Neural progenitor cell (in vitro differentiated cells): ENCODE data around the gene ADCY4. TPM values are rescaled to one million over a fixed set of nuclear protein-coding genes. Genes with fewer than 3 reads are reported as not detected.

Experiments used
- DNase-seq: peaks from one replicate; pipeline ENCODE4 v3.0.0-alpha.2; 2016; ENCODE audit warnings: low spot score
- H2AFZ ChIP-seq: fragments of 200-600 bp; sonication (generic); replicated peaks from 2 replicates; pipeline ENCODE4 v1.6.1; 2016; ENCODE audit warnings: antibody characterized with exemption
- H3F3A ChIP-seq: fragments of 200-600 bp; sonication (generic); 2 replicates; pipeline ENCODE4 v1.6.1; 2016; ENCODE audit warnings: antibody characterized with exemption, low read depth
- H3K27ac ChIP-seq: fragments of 200-600 bp; sonication (generic); 2 replicates; pipeline ENCODE4 v1.5.1; 2016; ENCODE audit warnings: mild to moderate bottlenecking
- H3K27me3 ChIP-seq: fragments of 200-600 bp; sonication (generic); 2 replicates; pipeline ENCODE4 v1.6.1; 2016; ENCODE audit warnings: mild to moderate bottlenecking, moderate library complexity
- H3K36me3 ChIP-seq: fragments of 200-600 bp; sonication (generic); 2 replicates; pipeline ENCODE4 v1.5.1; 2016
- H3K4me1 ChIP-seq: fragments of 200-600 bp; sonication (generic); 2 replicates; pipeline ENCODE4 v1.6.1; 2016; ENCODE audit warnings: mixed run types
- H3K4me2 ChIP-seq: fragments of 200-600 bp; sonication (generic); 2 replicates; pipeline ENCODE4 v1.6.1; 2016
- H3K4me3 ChIP-seq: fragments of 200-600 bp; sonication (generic); 2 replicates; pipeline ENCODE4 v1.5.1; 2016
- H3K79me2 ChIP-seq: fragments of 200-600 bp; sonication (generic); 2 replicates; pipeline ENCODE4 v1.6.1; 2016; ENCODE audit warnings: low read depth
- H3K9ac ChIP-seq: fragments of 200-600 bp; sonication (generic); 2 replicates; pipeline ENCODE4 v1.6.1; 2016
- H3K9me3 ChIP-seq: fragments of 200-600 bp; sonication (generic); 2 replicates; pipeline ENCODE4 v1.5.1; 2016; ENCODE audit warnings: low read depth
- H4K20me1 ChIP-seq: fragments of 200-600 bp; sonication (generic); 2 replicates; pipeline ENCODE4 v1.6.1; 2016; ENCODE audit warnings: low read depth
- H3K27ac Mint-ChIP-seq: 3 replicates; pipeline ENCODE4 v1.8.0; 2021; ENCODE audit warnings: mixed read lengths
- H3K27me3 Mint-ChIP-seq: 2 replicates; pipeline ENCODE4 v1.8.0; 2022; ENCODE audit warnings: low read depth, mild to moderate bottlenecking, inconsistent platforms, moderate library complexity, mixed read lengths; ENCODE audit not compliant: insufficient read depth
- H3K36me3 Mint-ChIP-seq: 3 replicates; pipeline ENCODE4 v1.8.0; 2021; ENCODE audit warnings: mixed read lengths
- H3K4me1 Mint-ChIP-seq: 3 replicates; pipeline ENCODE4 v1.8.0; 2021; ENCODE audit warnings: mixed read lengths
- H3K4me3 Mint-ChIP-seq: 3 replicates; pipeline ENCODE4 v1.8.0; 2021; ENCODE audit warnings: mild to moderate bottlenecking, moderate library complexity, mixed read lengths
- H3K9me3 Mint-ChIP-seq: 3 replicates; pipeline ENCODE4 v1.8.0; 2020; ENCODE audit warnings: mixed read lengths
- CTCF ChIP-seq: fragments of 200-600 bp; sonication (generic); IDR thresholded peaks from 2 replicates; pipeline ENCODE4 v1.5.1; 2017; ENCODE audit warnings: antibody characterized with exemption, mild to moderate bottlenecking
- EZH2 ChIP-seq: fragments of 200-600 bp; sonication (generic); IDR thresholded peaks from 2 replicates; pipeline ENCODE4 v1.6.1; 2017; ENCODE audit warnings: antibody characterized with exemption, mild to moderate bottlenecking, moderate library complexity
- EZH2phosphoT487 ChIP-seq: fragments of 200-600 bp; sonication (generic); IDR thresholded peaks from 2 replicates; pipeline ENCODE4 v1.6.1; 2017; ENCODE audit warnings: antibody characterized with exemption
- total RNA-seq: library from RNA; depleted of rRNA; stranded (reverse); fragments of >200 nt; gene quantifications from 2 replicates; pipeline ENCODE4 v1.2.3, GENCODE V29; 2015; ENCODE audit warnings: low replicate concordance

The ADCY4 gene
- total RNA-seq, 1 donor from 2014 or later = not detected

GRCh38 chr14:24300326-24300980 lies 34.4 kb downstream of the ADCY4 start:
- Histone ChIP-seq H2AFZ (no peak overlapping the region), H3F3A (peaks cover 12% of the 10 kb centered on the region), H3K9me3 (no peaks in the 10 kb centered on the region), H3K27ac (no peak overlapping the region), H3K4me2 (peak overlapping the region; percentile 86), H3K27me3 (no peaks in the 10 kb centered on the region), H3K36me3 (no peaks in the 10 kb centered on the region), H3K4me1 (peaks cover 16% of the 10 kb centered on the region), H4K20me1 (no peaks in the 10 kb centered on the region), H3K9ac (peak overlapping the region; percentile 67), H3K4me3 (peak overlapping the region; percentile 91), H3K79me2 (peaks cover 17% of the 10 kb centered on the region)
- no peak for TF ChIP-seq EZH2
- TF ChIP-seq CTCF = no peak
- no peak for TF ChIP-seq EZH2phosphoT487
- DNase-seq = no peak
- Mint-ChIP-seq H3K27me3 (peaks cover 4% of the 10 kb centered on the region), H3K4me3 (peak overlapping the region; percentile 94), H3K27ac (no peak overlapping the region), H3K36me3 (peaks cover 22% of the 10 kb centered on the region), H3K9me3 (no peaks in the 10 kb centered on the region), H3K4me1 (peaks cover 25% of the 10 kb centered on the region)

- peaks cover 17% of the 10 kb centered on the region for H3K79me2 ChIP-seq
- peak within 1 kb of the TSS; percentile 96 for H2AFZ ChIP-seq
- Mint-ChIP-seq H3K27ac (peak within 1 kb of the TSS; percentile 67), H3K27me3 (peaks cover 4% of the 10 kb centered on the region), H3K36me3 (peaks cover 16% of the 10 kb centered on the region), H3K4me1 (peaks cover 25% of the 10 kb centered on the region), H3K9me3 (no peaks in the 10 kb centered on the region), H3K4me3 (peak within 1 kb of the TSS; percentile 94)
- H3K9ac ChIP-seq = peak within 1 kb of the TSS; percentile 83
- TF ChIP-seq EZH2 (no peak), CTCF (no peak), EZH2phosphoT487 (no peak)
- peaks cover 16% of the 10 kb centered on the region for H3K4me1 ChIP-seq
- no peaks in the 10 kb centered on the region for H4K20me1 ChIP-seq
- H3K27ac ChIP-seq = peak within 1 kb of the TSS; percentile 30
- peak within 1 kb of the TSS; percentile 91 for H3K4me3 ChIP-seq
- peak; percentile 96 for DNase-seq
- H3K9me3 ChIP-seq = no peaks in the 10 kb centered on the region
- H3K27me3 ChIP-seq = no peaks in the 10 kb centered on the region
- no peaks in the 10 kb centered on the region for H3K36me3 ChIP-seq
- peak within 1 kb of the TSS; percentile 86 for H3K4me2 ChIP-seq
- H3F3A ChIP-seq = peaks cover 12% of the 10 kb centered on the region
These were observed 35.3 kb downstream of the ADCY4 start, which contains the start of the genes DHRS1 and NOP9 for GRCh38 chr14:24299255-24300191. Gene DHRS1, minus strand, starts transcription at chr14:24299780. Its CDS starts 674 bp downstream, at chr14:24299106. Gene NOP9, plus strand, starts transcription at chr14:24299850. Its CDS starts 105 bp downstream, at chr14:24299955.

- Mint-ChIP-seq H3K4me1 (peaks cover 25% of the 10 kb centered on the region), H3K4me3 (peak overlapping the region; percentile 94), H3K36me3 (peaks cover 10% of the 10 kb centered on the region), H3K27ac (peak overlapping the region; percentile 48), H3K9me3 (no peaks in the 10 kb centered on the region), H3K27me3 (peaks cover 2% of the 10 kb centered on the region)
- Histone ChIP-seq H3K9ac (peak overlapping the region; percentile 83), H3K9me3 (no peaks in the 10 kb centered on the region), H3F3A (peaks cover 12% of the 10 kb centered on the region), H3K4me3 (peak overlapping the region; percentile 91), H4K20me1 (no peaks in the 10 kb centered on the region), H3K4me1 (peaks cover 16% of the 10 kb centered on the region), H3K79me2 (peaks cover 17% of the 10 kb centered on the region), H3K27ac (no peak overlapping the region), H3K36me3 (no peaks in the 10 kb centered on the region), H2AFZ (no peak overlapping the region), H3K4me2 (peak overlapping the region; percentile 86), H3K27me3 (no peaks in the 10 kb centered on the region)
- DNase-seq = no peak
- TF ChIP-seq EZH2 (no peak), EZH2phosphoT487 (no peak), CTCF (no peak)
These were observed 36.0 kb downstream of the ADCY4 start for GRCh38 chr14:24298892-24299254.
